SU-DHL-6 (cell line): ENCODE results near the gene SLC9A7.

ENCODE experiments used
- H2AFZ ChIP-seq: fragments of 200-600 bp; sonication (generic); 2 replicates; pipeline ENCODE4 v1.6.1; 2014; ENCODE audit warnings: low read depth, mild to moderate bottlenecking, moderate library complexity, mixed read lengths, antibody characterized with exemption, low read length; ENCODE audit not compliant: severe bottlenecking
- H3F3A ChIP-seq: fragments of 200-600 bp; shearing (Covaris generic); 2 replicates; pipeline ENCODE4 v1.6.0; 2016; ENCODE audit warnings: antibody characterized with exemption, mild to moderate bottlenecking; ENCODE audit not compliant: insufficient read depth
- H3K27ac ChIP-seq: fragments of 200-600 bp; sonication (generic); 2 replicates; pipeline ENCODE4 v1.5.1; 2016; ENCODE audit warnings: low read depth, mild to moderate bottlenecking, low read length, moderate library complexity, mixed read lengths
- H3K27me3 ChIP-seq: fragments of 200-600 bp; sonication (generic), shearing (Covaris generic); 2 replicates; pipeline ENCODE4 v1.6.0; 2014; ENCODE audit warnings: mild to moderate bottlenecking, low read length
- H3K36me3 ChIP-seq: fragments of 200-600 bp; sonication (generic); 2 replicates; pipeline ENCODE4 v1.6.1; 2014; ENCODE audit warnings: mild to moderate bottlenecking, low read length, mixed read lengths
- H3K4me2 ChIP-seq: fragments of 300-600, 200-600 bp; shearing (Covaris generic), sonication (generic); 2 replicates; pipeline ENCODE4 v1.6.0; 2014; ENCODE audit warnings: low read length, low read depth, mild to moderate bottlenecking; ENCODE audit not compliant: poor library complexity, severe bottlenecking
- H3K4me3 ChIP-seq: fragments of 200-600 bp; sonication (generic); 2 replicates; pipeline ENCODE4 v1.5.1; 2014; ENCODE audit warnings: antibody characterized with exemption, low read length, mild to moderate bottlenecking, mixed read lengths; ENCODE audit not compliant: insufficient read depth, poor library complexity, severe bottlenecking
- H3K79me2 ChIP-seq: fragments of 200-600 bp; sonication (generic); 2 replicates; pipeline ENCODE4 v1.6.1; 2014; ENCODE audit warnings: mild to moderate bottlenecking, low read length, moderate library complexity; ENCODE audit not compliant: insufficient read depth
- H3K9ac ChIP-seq: fragments of 200-600 bp; sonication (generic); 2 replicates; pipeline ENCODE4 v1.7.0; 2014; ENCODE audit warnings: mild to moderate bottlenecking, low read length
- H3K9me2 ChIP-seq: fragments of 200-600 bp; sonication (generic); replicated peaks from 2 replicates; pipeline ENCODE4 v1.6.1; 2014; ENCODE audit warnings: low read length; ENCODE audit not compliant: insufficient read depth
- H3K9me3 ChIP-seq: fragments of 200-600 bp; sonication (generic); 2 replicates; pipeline ENCODE4 v1.6.1; 2014; ENCODE audit warnings: low read length, mixed read lengths; ENCODE audit not compliant: insufficient read depth
- H4K20me1 ChIP-seq: fragments of 200-600 bp; sonication (generic); 2 replicates; pipeline ENCODE4 v1.6.1; 2014; ENCODE audit warnings: low read depth, mild to moderate bottlenecking, antibody characterized with exemption, low read length, moderate library complexity, mixed read lengths
- CTCF ChIP-seq: fragments of 200-600 bp; sonication (generic); IDR thresholded peaks from one replicate; pipeline ENCODE4 v1.5.1; 2017; ENCODE audit warnings: antibody characterized with exemption, mild to moderate bottlenecking, low read length, moderate library complexity; ENCODE audit not compliant: insufficient read depth, poor library complexity, severe bottlenecking
- EZH2phosphoT487 ChIP-seq: fragments of 200-600 bp; sonication (generic), shearing (Covaris generic); conservative IDR thresholded peaks from 2 replicates; pipeline ENCODE4 v1.6.1; 2018; ENCODE audit warnings: mild to moderate bottlenecking, antibody characterized with exemption, low read length, moderate library complexity, mixed read lengths

The SLC9A7 gene

GRCh38 chrX:46722742-46723568, 36.0 kb downstream of the SLC9A7 start:
- H4K20me1 ChIP-seq: no peaks in the 10 kb centered on the region
- no peaks in the 10 kb centered on the region for H3K36me3 ChIP-seq
- H3K27me3 ChIP-seq: no peaks in the 10 kb centered on the region
- no peak overlapping the region for H2AFZ ChIP-seq
- H3F3A ChIP-seq: peaks cover 20% of the 10 kb centered on the region
- peak overlapping the region; percentile 81 for H3K27ac ChIP-seq
- no peak overlapping the region for H3K4me3 ChIP-seq
- TF ChIP-seq CTCF (no peak), EZH2phosphoT487 (no peak)
- peaks cover 87% of the 10 kb centered on the region for H3K79me2 ChIP-seq
- no peaks in the 10 kb centered on the region for H3K9me2 ChIP-seq
- H3K9ac ChIP-seq: peak overlapping the region; percentile 11; the same call in 1 of the 2 replicates
- H3K9me3 ChIP-seq: no peaks in the 10 kb centered on the region
- peak overlapping the region; percentile 52 for H3K4me2 ChIP-seq

GRCh38 chrX:46716796-46717195, 42.1 kb downstream of the SLC9A7 start:
- TF ChIP-seq CTCF: no peak
- TF ChIP-seq EZH2phosphoT487: no peak
- peaks cover 75% of the 10 kb centered on the region for H3K79me2 ChIP-seq
- H3K9me3 ChIP-seq: no peaks in the 10 kb centered on the region
- no peaks in the 10 kb centered on the region for H4K20me1 ChIP-seq
- peak overlapping the region; percentile 100 for H3K27ac ChIP-seq
- H3K4me2 ChIP-seq: peak overlapping the region; percentile 83
- H3K9me2 ChIP-seq: no peaks in the 10 kb centered on the region
- peak overlapping the region; percentile 18 for H3K4me3 ChIP-seq
- no peaks in the 10 kb centered on the region for H3K27me3 ChIP-seq
- H3F3A ChIP-seq: peaks cover 51% of the 10 kb centered on the region
- H3K36me3 ChIP-seq: no peaks in the 10 kb centered on the region
- H3K9ac ChIP-seq: peak overlapping the region; percentile 25
- H2AFZ ChIP-seq: no peak overlapping the region

GRCh38 chrX:46715997-46716396, 42.9 kb downstream of the SLC9A7 start:
- Histone ChIP-seq H3K9me2 (no peaks in the 10 kb centered on the region), H3K27me3 (no peaks in the 10 kb centered on the region), H4K20me1 (no peaks in the 10 kb centered on the region), H3K4me2 (peak overlapping the region; percentile 83), H2AFZ (no peak overlapping the region), H3K36me3 (no peaks in the 10 kb centered on the region), H3K9ac (peak overlapping the region; percentile 25), H3K79me2 (peaks cover 75% of the 10 kb centered on the region), H3K9me3 (no peaks in the 10 kb centered on the region), H3K27ac (peak overlapping the region; percentile 100), H3F3A (peaks cover 55% of the 10 kb centered on the region), H3K4me3 (peak overlapping the region; percentile 22)
- TF ChIP-seq CTCF: no peak
- TF ChIP-seq EZH2phosphoT487: no peak
